OCI-LY1 (cell line): Measurements from ENCODE around the gene EFNB3.

Source experiments
- CTCF ChIP-seq: fragments of 200-600 bp; sonication (generic), shearing (Covaris generic); IDR thresholded peaks from 2 replicates; pipeline ENCODE4 v1.5.1; 2017; ENCODE audit warnings: mild to moderate bottlenecking, antibody characterized with exemption, low read length, moderate library complexity, mixed read lengths
- EZH2 ChIP-seq: fragments of 200-600 bp; sonication (generic), shearing (Covaris generic); IDR thresholded peaks from 2 replicates; pipeline ENCODE4 v1.8.0; 2017; ENCODE audit warnings: borderline replicate concordance, mixed run types, mild to moderate bottlenecking, antibody characterized with exemption, low read length, moderate library complexity, mixed read lengths

- TF ChIP-seq CTCF (no peak), EZH2 (no peak)
Measured at GRCh38 chr17:7655541-7655840, 49.5 kb upstream of the EFNB3 start.
